ENCODE measurements around the gene ACSM5. TPM values are rescaled to one million over a fixed set of nuclear protein-coding genes. Genes with fewer than 3 reads are reported as not detected.
"Not testable (repeated sequence)": the region's sequence is repeated elsewhere in the genome, so short reads cannot be mapped to it uniquely, and the experiment has no call there.

Gene ACSM5
- total and polyA plus RNA-seq, 2 experiments from 2014 or later: not detected

DNA sequence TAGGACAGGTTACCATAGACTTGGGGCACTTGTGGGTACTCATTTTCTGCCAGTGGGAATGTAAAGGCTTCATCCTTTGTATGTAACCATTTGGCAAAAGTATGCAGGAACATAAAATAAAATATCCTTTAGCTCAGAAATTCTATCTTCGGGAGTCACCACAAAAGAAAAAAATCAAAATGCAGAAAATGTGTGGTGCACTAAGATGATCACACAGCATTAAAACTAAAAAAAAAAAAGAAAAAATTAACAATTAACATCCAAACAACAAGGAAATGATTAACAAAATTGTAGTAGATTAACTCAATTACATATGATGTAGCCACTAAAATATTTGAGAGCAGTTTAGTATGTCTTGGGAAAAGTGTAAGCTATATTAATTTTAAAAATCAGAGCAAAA is 31.4 kb downstream of the ACSM5 start:
- H4K20me1 ChIP-seq (ENCODE audit: insufficient read depth); H3K36me3 ChIP-seq (ENCODE audit: low read depth); H3K27me3 ChIP-seq (replicated peaks; ENCODE audit: insufficient read depth); H3K9me2 ChIP-seq (ENCODE audit: insufficient read depth); H3F3A ChIP-seq (ENCODE audit: insufficient read depth); H2AFZ ChIP-seq; in situ Hi-C loops (cut with MboI); H3K9me3 ChIP-seq (ENCODE audit: low read depth); H3K4me2 ChIP-seq (ENCODE audit: unreplicated experiment); H3K79me2 ChIP-seq (ENCODE audit: insufficient read depth); H3K4me1 ChIP-seq (ENCODE audit: insufficient read depth); H3K27ac ChIP-seq; DNase-seq; H3K4me3 ChIP-seq; H3K9ac ChIP-seq: not testable (repeated sequence)
- WGBS, 2 experiments (ENCODE audit: low coverage in 1 of 2, low lambda C conversion rate in 2 of 2, missing lambda C conversion rate in 2 of 2): 0% methylated on average over 1 of the region's 1 CpG

DNA sequence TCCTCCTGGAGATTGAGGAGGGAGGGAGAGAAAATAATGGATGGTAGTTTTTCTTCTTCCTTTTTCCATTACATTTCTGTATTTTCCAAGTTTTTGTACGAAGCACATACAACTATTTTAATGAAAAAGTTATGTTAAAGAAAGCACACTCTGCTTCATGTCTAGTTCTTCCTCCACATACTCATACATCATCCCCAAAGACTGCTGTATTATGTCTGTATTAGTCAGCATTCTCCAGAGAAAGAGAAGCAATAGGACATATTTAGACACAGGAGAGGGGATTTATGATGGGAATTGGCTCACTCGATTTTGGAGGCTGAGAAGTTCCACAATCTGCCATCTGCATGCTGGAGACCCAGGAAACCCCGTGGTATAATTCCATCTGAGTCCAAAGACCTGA is 31.9 kb downstream of the ACSM5 start:
- Histone ChIP-seq H3K79me2 (ENCODE audit: insufficient read depth) (no peaks in the 10 kb centered on the region), H3K9me3 (ENCODE audit: low read depth) (no peaks in the 10 kb centered on the region), H3K27me3 (replicated peaks; ENCODE audit: insufficient read depth) (no peaks in the 10 kb centered on the region), H3K9me2 (ENCODE audit: insufficient read depth) (no peaks in the 10 kb centered on the region), H3F3A (ENCODE audit: insufficient read depth) (no peaks in the 10 kb centered on the region), H3K9ac (no peak overlapping the region), H3K4me3 (no peak overlapping the region), H3K4me1 (ENCODE audit: insufficient read depth) (no peaks in the 10 kb centered on the region), H3K27ac (no peak overlapping the region), H2AFZ (no peak overlapping the region), H3K4me2 (ENCODE audit: unreplicated experiment) (no peak overlapping the region), H4K20me1 (ENCODE audit: insufficient read depth) (no peaks in the 10 kb centered on the region), H3K36me3 (ENCODE audit: low read depth) (no peaks in the 10 kb centered on the region)
- no peak for TF ChIP-seq EZH2phosphoT487 (IDR thresholded peaks at IDR 0.05; ENCODE audit: insufficient read depth, low read depth)
- no peak for TF ChIP-seq EZH2 (IDR thresholded peaks at IDR 0.05; ENCODE audit: insufficient read depth, poor library complexity, severe bottlenecking)
- WGBS, 2 experiments (ENCODE audit: low coverage in 1 of 2, low lambda C conversion rate in 2 of 2, missing lambda C conversion rate in 2 of 2): 2 to 3% methylated on average over 3 of the region's 3 CpGs
- DNase-seq: no peak
- in situ Hi-C loops (cut with MboI): no loop called here

DNA sequence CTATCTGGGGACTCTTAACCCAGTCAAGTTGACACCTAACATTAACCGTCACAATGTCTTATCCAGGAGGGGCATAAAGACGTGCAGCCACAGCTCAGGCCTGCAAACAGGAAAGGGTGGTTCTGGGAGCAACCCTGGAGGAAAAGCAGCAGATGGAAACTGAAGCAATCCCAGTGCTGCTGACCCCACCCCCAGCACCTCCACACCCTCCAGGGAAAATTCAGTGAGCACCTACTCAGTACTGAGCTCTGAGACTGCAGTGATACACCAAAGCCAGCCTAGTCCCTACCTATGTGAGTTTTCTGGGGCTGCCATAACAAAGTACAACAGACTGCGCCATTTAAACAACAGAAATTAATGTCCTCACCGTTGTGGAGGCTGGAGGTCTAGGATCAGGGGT is 32.5 kb downstream of the ACSM5 start:
- WGBS, 2 experiments (ENCODE audit: low coverage in 1 of 2, low lambda C conversion rate in 2 of 2, missing lambda C conversion rate in 2 of 2): 36 to 41% methylated on average over 3 to 4 of the region's 4 CpGs
- H2AFZ ChIP-seq; H3F3A ChIP-seq (ENCODE audit: insufficient read depth); H3K27ac ChIP-seq; H3K4me2 ChIP-seq (ENCODE audit: unreplicated experiment); H3K79me2 ChIP-seq (ENCODE audit: insufficient read depth); H3K36me3 ChIP-seq (ENCODE audit: low read depth); H3K9me3 ChIP-seq (ENCODE audit: low read depth); H3K27me3 ChIP-seq (replicated peaks; ENCODE audit: insufficient read depth); H3K9ac ChIP-seq; in situ Hi-C loops (cut with MboI); DNase-seq; H3K4me1 ChIP-seq (ENCODE audit: insufficient read depth); H3K4me3 ChIP-seq; H4K20me1 ChIP-seq (ENCODE audit: insufficient read depth); H3K9me2 ChIP-seq (ENCODE audit: insufficient read depth): not testable (repeated sequence)

DNA sequence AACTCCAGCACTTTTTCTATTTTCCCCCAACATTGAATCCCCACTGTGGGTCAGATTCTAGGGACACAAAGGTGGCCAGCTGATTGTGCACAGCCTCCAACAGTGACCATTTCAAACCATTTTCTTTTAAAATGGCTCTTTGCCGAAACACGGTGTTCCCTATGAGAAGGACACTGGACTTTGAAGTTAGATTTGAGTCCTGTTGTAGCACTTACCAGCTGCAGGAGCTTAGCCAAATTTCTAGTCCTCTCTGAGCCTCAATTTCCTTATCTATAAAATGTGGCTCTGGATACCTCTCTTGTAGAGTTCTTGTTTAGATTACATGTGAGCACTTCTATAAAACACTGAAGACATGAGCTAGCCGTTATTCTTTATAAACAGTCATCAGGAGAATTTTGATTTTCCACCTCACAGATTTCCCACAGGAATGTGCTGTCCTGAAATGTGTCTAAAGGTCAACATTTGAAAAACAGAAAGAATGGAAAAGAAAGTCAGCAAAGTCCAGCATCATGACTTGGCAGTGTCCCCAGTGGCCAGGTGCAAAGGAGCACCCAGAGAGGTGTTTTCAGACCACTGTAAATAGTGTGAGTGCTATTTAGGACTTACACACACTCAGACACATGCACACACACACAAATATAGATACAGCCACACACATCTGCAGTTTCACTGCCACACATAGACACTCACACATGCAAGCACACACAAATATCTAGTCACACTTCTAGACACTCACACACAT is 37.5 kb downstream of the ACSM5 start:
- H3K9me2 ChIP-seq (ENCODE audit: insufficient read depth); H3K79me2 ChIP-seq (ENCODE audit: insufficient read depth); H3K4me1 ChIP-seq (ENCODE audit: insufficient read depth); DNase-seq; H3K27me3 ChIP-seq (replicated peaks; ENCODE audit: insufficient read depth); H3K4me3 ChIP-seq; in situ Hi-C loops (cut with MboI); H3K9me3 ChIP-seq (ENCODE audit: low read depth); H3K4me2 ChIP-seq (ENCODE audit: unreplicated experiment); H3F3A ChIP-seq (ENCODE audit: insufficient read depth); H3K27ac ChIP-seq; H3K36me3 ChIP-seq (ENCODE audit: low read depth); H3K9ac ChIP-seq; H4K20me1 ChIP-seq (ENCODE audit: insufficient read depth); H2AFZ ChIP-seq: not testable (repeated sequence)
- no CpG with 5 or more reads among the region's 3 CpGs for WGBS, 2 experiments (ENCODE audit: low coverage in 1 of 2, low lambda C conversion rate in 2 of 2, missing lambda C conversion rate in 2 of 2)

DNA sequence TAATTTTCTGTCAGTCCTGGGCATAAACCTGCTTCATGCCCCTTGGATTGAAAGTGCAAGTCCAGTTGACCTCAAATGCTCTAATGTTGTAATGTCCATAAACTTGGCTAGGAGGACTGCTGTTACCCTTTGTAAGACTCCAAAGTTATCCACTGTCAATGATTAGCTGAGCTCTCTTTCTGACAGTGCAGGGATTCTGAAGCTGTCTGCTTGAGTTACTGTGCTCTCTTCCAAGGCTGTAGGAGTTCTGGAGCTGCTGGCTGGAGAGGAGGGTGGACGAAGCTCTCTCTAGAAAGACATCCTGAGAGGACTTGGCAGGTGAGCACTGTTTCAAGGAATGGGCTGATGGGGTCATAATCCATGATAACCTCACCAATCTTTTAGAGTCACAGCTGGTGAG is 42.0 kb downstream of the ACSM5 start, which contains the start of gene ACSM2A:
Gene ACSM2A, plus strand, starts transcription at position 158 of the 400 bp plus-strand sequence. CDS start 8,594 bp downstream, outside the sequence.
- DNase-seq; H3K4me1 ChIP-seq (ENCODE audit: insufficient read depth); in situ Hi-C loops (cut with MboI); H3K4me2 ChIP-seq (ENCODE audit: unreplicated experiment); H3K27me3 ChIP-seq (replicated peaks; ENCODE audit: insufficient read depth); H4K20me1 ChIP-seq (ENCODE audit: insufficient read depth); H3F3A ChIP-seq (ENCODE audit: insufficient read depth); H3K36me3 ChIP-seq (ENCODE audit: low read depth); H3K9ac ChIP-seq; H3K27ac ChIP-seq; H2AFZ ChIP-seq; H3K4me3 ChIP-seq; H3K9me3 ChIP-seq (ENCODE audit: low read depth); H3K9me2 ChIP-seq (ENCODE audit: insufficient read depth); H3K79me2 ChIP-seq (ENCODE audit: insufficient read depth): not testable (repeated sequence)
- 0% methylated on average over 1 of the region's 1 CpG for WGBS, 2 experiments (ENCODE audit: low coverage in 1 of 2, low lambda C conversion rate in 2 of 2, missing lambda C conversion rate in 2 of 2)

DNA sequence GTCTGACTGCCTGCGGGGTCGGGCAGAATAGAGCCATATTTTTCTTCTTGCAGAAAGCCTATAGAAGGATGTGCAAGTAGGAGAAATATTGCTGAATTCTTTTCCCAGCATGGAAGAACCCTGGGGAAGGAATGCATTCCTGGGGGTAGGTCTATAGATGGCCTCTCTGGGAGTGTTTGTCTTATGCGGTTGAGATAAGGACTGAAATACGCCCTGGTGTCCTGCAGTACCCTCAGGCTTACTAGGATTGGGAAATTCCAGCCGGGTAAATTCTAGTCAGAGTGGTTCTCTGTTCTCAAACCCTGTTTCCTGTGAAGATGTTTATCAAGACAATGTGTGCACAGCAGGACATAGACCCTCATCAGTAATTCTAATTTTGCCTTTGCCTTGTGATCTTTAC is 44.3 kb downstream of the ACSM5 start:
- H3K4me2 ChIP-seq (ENCODE audit: unreplicated experiment); H3F3A ChIP-seq (ENCODE audit: insufficient read depth); H3K27ac ChIP-seq; H3K79me2 ChIP-seq (ENCODE audit: insufficient read depth); H3K9ac ChIP-seq; H3K4me1 ChIP-seq (ENCODE audit: insufficient read depth); H4K20me1 ChIP-seq (ENCODE audit: insufficient read depth); H3K9me2 ChIP-seq (ENCODE audit: insufficient read depth); H3K27me3 ChIP-seq (replicated peaks; ENCODE audit: insufficient read depth); H3K9me3 ChIP-seq (ENCODE audit: low read depth); H2AFZ ChIP-seq; H3K4me3 ChIP-seq; DNase-seq; in situ Hi-C loops (cut with MboI); H3K36me3 ChIP-seq (ENCODE audit: low read depth): not testable (repeated sequence)
- 26 to 42% methylated on average over 5 of the region's 5 CpGs for WGBS, 2 experiments (ENCODE audit: low coverage in 1 of 2, low lambda C conversion rate in 2 of 2, missing lambda C conversion rate in 2 of 2)

DNA sequence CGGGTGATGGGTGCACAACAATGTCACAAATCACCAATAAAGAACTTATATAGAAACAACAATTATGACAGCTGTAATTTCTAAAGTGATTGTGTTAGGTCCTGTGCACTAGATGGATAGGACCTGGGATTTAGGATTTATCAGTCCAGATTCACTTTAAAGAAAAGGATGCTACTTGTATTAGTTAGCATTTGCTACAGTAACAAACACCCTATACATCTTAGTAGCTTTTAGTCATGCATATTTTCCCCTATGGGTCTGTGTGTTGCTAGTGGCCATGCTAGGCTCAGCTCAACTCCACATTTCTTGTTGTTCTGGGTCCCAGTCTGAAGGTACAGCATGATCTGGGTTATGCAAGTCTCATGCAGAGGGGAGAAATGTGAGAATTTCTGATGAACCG is 49.9 kb downstream of the ACSM5 start:
- not testable (repeated sequence) for H3K27ac ChIP-seq

More for the DNA sequence above, 49.9 kb downstream of the ACSM5 start:
- in situ Hi-C loops (cut with MboI); H3F3A ChIP-seq (ENCODE audit: insufficient read depth); H2AFZ ChIP-seq; H3K4me2 ChIP-seq (ENCODE audit: unreplicated experiment); H3K79me2 ChIP-seq (ENCODE audit: insufficient read depth); H3K4me1 ChIP-seq (ENCODE audit: insufficient read depth); H3K9me3 ChIP-seq (ENCODE audit: low read depth); DNase-seq; H3K4me3 ChIP-seq; H3K9me2 ChIP-seq (ENCODE audit: insufficient read depth); H3K27me3 ChIP-seq (replicated peaks; ENCODE audit: insufficient read depth); H4K20me1 ChIP-seq (ENCODE audit: insufficient read depth); H3K36me3 ChIP-seq (ENCODE audit: low read depth); H3K9ac ChIP-seq: not testable (repeated sequence)
- 36 to 41% methylated on average over 2 of the region's 2 CpGs for WGBS, 2 experiments (ENCODE audit: low coverage in 1 of 2, low lambda C conversion rate in 2 of 2, missing lambda C conversion rate in 2 of 2)

Measured in GM23248 (cell line).